Uterus (tissue), 2 donors: ENCODE results near the gene WWC1.

Source experiments
- CTCF ChIP-seq, 4 experiments: fragments of 200-600 bp in 2 of 4; fragments of 450-650 bp in 2 of 4; sonication (generic) in 2 of 4; IDR thresholded peaks; one replicate each; pipeline ENCODE4 v1.5.1; 2016 to 2019; ENCODE audit warnings: antibody characterized with exemption in 4 of 4, mild to moderate bottlenecking in 2 of 4, moderate library complexity in 1 of 4
- POLR2A ChIP-seq, 2 donors: fragments of 450-650 bp; IDR thresholded peaks; one replicate each; pipeline ENCODE4 v1.6.1; 2016; ENCODE audit warnings: antibody characterized with exemption in 2 of 2, mild to moderate bottlenecking in 1 of 2, moderate library complexity in 1 of 2

- TF ChIP-seq CTCF (IDR thresholded peaks at IDR 0.05) (no peak), POLR2A (IDR thresholded peaks at IDR 0.05) (no peak)
Measured at GRCh38 chr5:168319774-168320173, 28.3 kb downstream of the WWC1 start.
